NT2/D1 (cell line): ENCODE data around the gene KIRREL2.

Experiments used
- DNase-seq: peaks from one replicate; pipeline ENCODE4 v3.0.0-alpha.2; 2011; ENCODE audit warnings: low read depth, low spot score
- H3K27me3 ChIP-seq: 2 replicates; pipeline ENCODE4 v1.6.0; 2011; ENCODE audit warnings: mild to moderate bottlenecking; ENCODE audit not compliant: insufficient read length, insufficient read depth
- H3K36me3 ChIP-seq: 2 replicates; pipeline ENCODE4 v1.6.1; 2011; ENCODE audit warnings: mild to moderate bottlenecking, low read length, mixed read lengths; ENCODE audit not compliant: insufficient read depth, insufficient read length
- H3K4me1 ChIP-seq: 2 replicates; pipeline ENCODE4 v1.5.1; 2011; ENCODE audit not compliant: insufficient read depth, insufficient read length
- H3K4me3 ChIP-seq: 2 replicates; pipeline ENCODE4 v1.5.1; 2011; ENCODE audit warnings: low read depth; ENCODE audit not compliant: insufficient read length
- H3K9ac ChIP-seq: 2 replicates; pipeline ENCODE4 v1.6.0; 2011; ENCODE audit warnings: low read depth; ENCODE audit not compliant: insufficient read length
- H3K9me3 ChIP-seq: 2 replicates; pipeline ENCODE4 v1.5.1; 2011; ENCODE audit warnings: mild to moderate bottlenecking, low read length; ENCODE audit not compliant: insufficient read depth
- SUZ12 ChIP-seq: IDR thresholded peaks from 2 replicates; pipeline ENCODE4 v1.6.1; 2011; ENCODE audit not compliant: insufficient read length, insufficient read depth; ENCODE audit errors: extremely low read depth
- YY1 ChIP-seq: IDR thresholded peaks from 2 replicates; pipeline ENCODE4 v1.6.1; 2011; ENCODE audit not compliant: insufficient read length, insufficient read depth
- ZNF274 ChIP-seq: IDR thresholded peaks from 2 replicates; pipeline ENCODE4 v1.6.1; 2011; ENCODE audit warnings: mild to moderate bottlenecking, low read depth, low read length

Gene KIRREL2

DNA sequence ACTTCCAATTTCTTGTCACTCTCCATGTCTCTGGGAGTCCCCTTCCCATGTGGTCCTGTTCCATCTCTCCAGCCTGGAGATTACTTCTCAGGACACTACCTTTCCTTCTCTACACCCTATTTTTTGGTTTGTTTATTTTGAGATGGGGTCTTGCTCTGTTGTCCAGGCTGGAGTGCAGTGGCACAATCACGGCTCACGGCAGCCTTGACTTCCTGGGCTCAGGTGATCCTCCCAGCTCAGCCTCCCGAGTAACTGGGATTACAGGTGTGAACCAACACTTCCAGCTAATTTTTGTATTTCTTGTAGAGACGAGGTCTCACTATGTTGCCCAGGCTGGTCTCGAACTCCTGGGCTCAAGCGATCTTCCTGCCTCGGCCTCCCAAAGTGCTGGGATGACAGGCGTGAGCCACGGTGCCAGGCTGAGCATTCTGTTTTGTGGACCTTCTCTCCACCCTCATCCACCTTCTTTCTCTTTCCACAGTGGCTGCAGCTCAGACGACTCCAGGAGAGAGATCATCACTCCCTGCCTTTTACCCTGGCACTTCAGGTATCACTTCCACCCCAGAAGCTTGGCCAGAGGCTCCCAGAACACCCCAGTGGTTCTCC lies 46.3 kb downstream of the KIRREL2 start:
- Histone ChIP-seq H3K4me3 (peak overlapping the region; percentile 34), H3K9me3 (no peaks in the 10 kb centered on the region), H3K4me1 (peaks cover 5% of the 10 kb centered on the region), H3K36me3 (peaks cover 7% of the 10 kb centered on the region), H3K9ac (peak overlapping the region; percentile 67), H3K27me3 (no peaks in the 10 kb centered on the region)
- TF ChIP-seq SUZ12 (no peak), YY1 (no peak), ZNF274 (no peak)
- no peak for DNase-seq

DNA sequence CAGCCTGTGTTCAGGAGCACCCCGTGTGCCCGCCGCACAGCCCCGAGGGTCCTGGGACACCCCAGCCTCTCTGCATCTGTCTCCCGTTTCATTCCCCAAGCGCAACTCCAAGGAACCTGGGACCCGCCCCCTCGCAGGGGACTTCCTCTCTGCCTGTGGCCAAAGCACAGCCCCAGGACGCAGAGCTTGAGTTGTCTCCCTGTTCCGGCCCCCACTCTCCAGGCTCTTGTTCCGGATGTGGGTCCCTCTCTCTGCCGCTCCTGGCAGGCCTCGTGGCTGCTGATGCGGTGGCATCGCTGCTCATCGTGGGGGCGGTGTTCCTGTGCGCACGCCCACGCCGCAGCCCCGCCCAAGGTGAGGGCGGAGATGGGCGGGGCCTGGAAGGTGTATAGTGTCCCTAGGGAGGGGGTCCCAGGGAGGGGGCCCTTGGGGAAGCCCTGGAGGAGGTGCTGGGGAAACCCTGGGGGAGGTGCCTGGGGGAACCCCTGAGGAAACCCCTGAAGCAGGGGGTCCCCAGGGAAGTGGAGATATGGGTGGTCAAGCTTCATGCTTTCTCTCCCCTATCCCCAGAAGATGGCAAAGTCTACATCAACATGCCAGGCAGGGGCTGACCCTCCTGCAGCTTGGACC lies 47.0 kb downstream of the KIRREL2 start:
- no peak for DNase-seq
- no peak for TF ChIP-seq SUZ12
- no peak for TF ChIP-seq YY1
- no peak for TF ChIP-seq ZNF274
- peak overlapping the region; percentile 67 for H3K9ac ChIP-seq

GRCh38 chr19:35904311-35905068 lies 47.8 kb downstream of the KIRREL2 start:
- H3K4me3 ChIP-seq: no peak overlapping the region
- DNase-seq: no peak
- H3K9me3 ChIP-seq: no peaks in the 10 kb centered on the region
- H3K27me3 ChIP-seq: no peaks in the 10 kb centered on the region
- H3K9ac ChIP-seq: no peak overlapping the region
- peaks cover 5% of the 10 kb centered on the region for H3K4me1 ChIP-seq
- TF ChIP-seq SUZ12: no peak
- TF ChIP-seq YY1: no peak
- TF ChIP-seq ZNF274: no peak
- no peaks in the 10 kb centered on the region for H3K36me3 ChIP-seq

More for the DNA sequence above, 47.0 kb downstream of the KIRREL2 start:
- peaks cover 5% of the 10 kb centered on the region for H3K4me1 ChIP-seq
- H3K27me3 ChIP-seq: no peaks in the 10 kb centered on the region
- H3K36me3 ChIP-seq: no peaks in the 10 kb centered on the region
- peak overlapping the region; percentile 34 for H3K4me3 ChIP-seq
- H3K9me3 ChIP-seq: no peaks in the 10 kb centered on the region

DNA sequence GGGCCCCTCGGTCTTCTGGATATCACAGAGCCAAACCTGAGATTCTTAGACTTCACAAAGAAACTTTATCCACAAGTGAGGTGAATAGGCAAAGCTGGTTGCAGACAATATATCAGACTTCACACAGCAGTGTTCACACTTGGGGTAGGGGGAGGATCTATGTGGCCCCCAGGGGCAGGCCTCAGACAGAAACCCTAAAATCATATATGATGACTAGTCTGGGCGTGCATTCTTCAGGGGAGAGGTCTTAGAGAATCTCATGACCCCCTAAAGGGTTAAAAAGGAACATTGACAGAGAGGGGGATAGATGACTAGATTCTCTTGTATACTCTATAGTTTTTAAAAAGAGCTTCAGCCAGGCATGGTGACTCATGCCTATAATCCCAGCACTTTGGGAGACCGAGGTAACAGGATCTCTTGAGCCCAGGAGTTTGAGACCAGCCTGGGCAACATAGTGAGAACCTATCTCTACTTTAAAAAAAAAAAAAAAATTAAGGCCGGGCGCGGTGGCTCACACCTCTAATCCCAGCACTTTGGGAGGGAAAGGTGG lies 48.5 kb downstream of the KIRREL2 start:
- no peak overlapping the region for H3K4me3 ChIP-seq
- H3K4me1 ChIP-seq: peaks cover 5% of the 10 kb centered on the region

GRCh38 chr19:35907377-35907745 lies 50.6 kb downstream of the KIRREL2 start:
- H3K36me3 ChIP-seq: no peaks in the 10 kb centered on the region
- no peak for DNase-seq
- H3K4me3 ChIP-seq: no peak overlapping the region
- H3K9me3 ChIP-seq: no peaks in the 10 kb centered on the region
- H3K4me1 ChIP-seq: peaks cover 5% of the 10 kb centered on the region
- TF ChIP-seq ZNF274 (no peak), YY1 (no peak), SUZ12 (no peak)
- no peaks in the 10 kb centered on the region for H3K27me3 ChIP-seq
- no peak overlapping the region for H3K9ac ChIP-seq

More for the DNA sequence above, 48.5 kb downstream of the KIRREL2 start:
- H3K36me3 ChIP-seq: no peaks in the 10 kb centered on the region
- H3K9ac ChIP-seq: no peak overlapping the region
- H3K27me3 ChIP-seq: no peaks in the 10 kb centered on the region
- no peak for DNase-seq
- TF ChIP-seq SUZ12 (no peak), ZNF274 (no peak), YY1 (no peak)
- H3K9me3 ChIP-seq: no peaks in the 10 kb centered on the region

- DNase-seq: no peak
Measured at GRCh38 chr19:35908010-35908441, 51.3 kb downstream of the KIRREL2 start, which contains the start of gene TYROBP. Gene TYROBP (minus strand): TSS chr19:35908295. CDS start chr19:35908228, 67 bp downstream.

More at GRCh38 chr19:35908010-35908441, 51.3 kb downstream of the KIRREL2 start, which contains the start of gene TYROBP:
- Histone ChIP-seq H3K4me3 (no peak within 1 kb of the TSS), H3K9ac (no peak within 1 kb of the TSS), H3K36me3 (no peaks in the 10 kb centered on the region), H3K9me3 (no peaks in the 10 kb centered on the region), H3K27me3 (no peaks in the 10 kb centered on the region), H3K4me1 (peaks cover 5% of the 10 kb centered on the region)
- TF ChIP-seq YY1: no peak
- no peak for TF ChIP-seq SUZ12
- no peak for TF ChIP-seq ZNF274
